DOHH2 (cell line): ENCODE data around the gene PHRF1.

Experiments used
- EZH2phosphoT487 ChIP-seq: fragments of 200-600 bp; sonication (generic); IDR thresholded peaks from 2 replicates; pipeline ENCODE4 v1.6.1; 2017; ENCODE audit warnings: borderline replicate concordance, mild to moderate bottlenecking, antibody characterized with exemption, low read length, moderate library complexity, mixed read lengths
- TF ChIP-seq, protein P1 (sequence below): fragments of 200-600 bp; sonication (generic); IDR thresholded peaks from one replicate; pipeline ENCODE4 v1.5.1; 2014; ENCODE audit warnings: antibody characterized with exemption, mild to moderate bottlenecking, low read depth, low read length; ENCODE audit not compliant: poor library complexity, severe bottlenecking

DNA sequence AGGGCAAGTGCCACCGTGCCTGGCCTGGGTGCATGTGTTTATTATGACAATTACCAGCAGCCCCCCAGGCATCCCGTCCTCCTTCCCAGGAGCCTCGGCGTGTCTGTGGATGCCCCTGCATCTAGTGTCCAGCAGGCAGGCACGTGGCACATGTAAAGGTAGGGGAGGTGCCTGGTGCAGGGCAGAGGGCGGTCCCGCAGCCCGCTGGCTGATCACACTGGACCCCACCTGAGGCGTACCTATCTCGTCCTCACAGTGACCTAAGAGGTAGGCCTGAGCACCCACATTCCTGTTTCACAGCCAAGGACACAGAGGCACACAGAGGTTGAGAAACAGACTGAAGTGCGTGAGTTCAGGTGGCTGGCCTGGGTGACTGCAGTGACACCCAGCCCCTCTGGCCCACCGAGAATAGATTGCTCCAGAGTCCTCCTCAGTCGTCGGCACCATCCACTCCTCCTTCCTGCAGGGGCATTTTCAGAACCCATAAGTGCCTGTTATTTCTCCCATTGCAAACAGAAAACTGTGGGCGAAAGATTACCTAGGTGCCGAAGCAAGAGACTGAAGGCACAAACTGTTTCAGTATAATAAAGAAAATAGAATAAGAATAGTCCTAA, 3.0 kb upstream of the PHRF1 start:
- TF ChIP-seq, protein P1, sequence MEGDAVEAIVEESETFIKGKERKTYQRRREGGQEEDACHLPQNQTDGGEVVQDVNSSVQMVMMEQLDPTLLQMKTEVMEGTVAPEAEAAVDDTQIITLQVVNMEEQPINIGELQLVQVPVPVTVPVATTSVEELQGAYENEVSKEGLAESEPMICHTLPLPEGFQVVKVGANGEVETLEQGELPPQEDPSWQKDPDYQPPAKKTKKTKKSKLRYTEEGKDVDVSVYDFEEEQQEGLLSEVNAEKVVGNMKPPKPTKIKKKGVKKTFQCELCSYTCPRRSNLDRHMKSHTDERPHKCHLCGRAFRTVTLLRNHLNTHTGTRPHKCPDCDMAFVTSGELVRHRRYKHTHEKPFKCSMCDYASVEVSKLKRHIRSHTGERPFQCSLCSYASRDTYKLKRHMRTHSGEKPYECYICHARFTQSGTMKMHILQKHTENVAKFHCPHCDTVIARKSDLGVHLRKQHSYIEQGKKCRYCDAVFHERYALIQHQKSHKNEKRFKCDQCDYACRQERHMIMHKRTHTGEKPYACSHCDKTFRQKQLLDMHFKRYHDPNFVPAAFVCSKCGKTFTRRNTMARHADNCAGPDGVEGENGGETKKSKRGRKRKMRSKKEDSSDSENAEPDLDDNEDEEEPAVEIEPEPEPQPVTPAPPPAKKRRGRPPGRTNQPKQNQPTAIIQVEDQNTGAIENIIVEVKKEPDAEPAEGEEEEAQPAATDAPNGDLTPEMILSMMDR, result no peak
- no peak for TF ChIP-seq EZH2phosphoT487
